GM21825 (cell line): ENCODE results near the gene USP9Y.

Experiments used
- ATAC-seq: cut with Tn5 transposase; IDR thresholded peaks from one replicate; pipeline ENCODE4 v1.9.1; 2021; ENCODE audit warnings: mild to moderate bottlenecking, moderate library complexity; ENCODE audit not compliant: unreplicated experiment

USP9Y gene

DNA sequence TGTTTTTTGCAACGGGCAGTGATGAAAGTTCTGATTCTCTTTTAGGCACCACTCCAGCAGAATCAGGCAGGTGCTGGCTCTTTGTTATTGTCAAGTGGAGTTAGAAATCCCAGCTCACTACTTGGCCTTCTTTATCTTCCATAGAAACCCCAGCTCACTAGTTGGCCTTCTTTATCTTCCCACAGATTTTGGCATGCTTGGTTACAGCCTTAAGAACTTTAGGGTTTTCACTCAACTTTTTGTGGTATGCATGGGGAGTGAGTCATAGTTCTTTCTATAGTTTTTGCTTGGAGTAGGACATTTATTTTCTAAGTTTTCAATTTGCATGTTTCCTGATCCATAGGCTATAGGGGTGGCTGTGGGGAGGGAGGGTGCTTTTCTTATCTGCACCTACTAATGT is 55.0 kb downstream of the USP9Y start:
- ATAC-seq, result no peak

DNA sequence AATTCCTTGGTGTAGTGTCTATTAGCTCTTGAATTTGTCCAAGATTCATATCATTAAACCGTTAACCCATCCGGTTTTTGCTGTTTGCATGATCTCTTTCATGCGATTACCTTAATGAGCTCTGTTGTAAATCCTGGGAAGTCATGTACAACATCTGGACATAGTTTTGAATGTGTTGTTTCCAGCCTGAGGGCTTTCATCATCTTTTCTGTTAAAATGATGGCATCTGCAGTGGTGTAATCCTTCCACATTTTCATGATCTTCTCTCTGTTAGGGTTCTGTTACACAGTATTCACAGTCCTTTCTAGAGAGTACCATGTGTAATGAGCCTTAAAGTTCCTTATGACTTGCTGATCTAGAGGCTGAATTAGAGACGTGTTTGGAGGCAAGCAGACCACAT is 64.9 kb downstream of the USP9Y start:
- no peak for ATAC-seq

DNA sequence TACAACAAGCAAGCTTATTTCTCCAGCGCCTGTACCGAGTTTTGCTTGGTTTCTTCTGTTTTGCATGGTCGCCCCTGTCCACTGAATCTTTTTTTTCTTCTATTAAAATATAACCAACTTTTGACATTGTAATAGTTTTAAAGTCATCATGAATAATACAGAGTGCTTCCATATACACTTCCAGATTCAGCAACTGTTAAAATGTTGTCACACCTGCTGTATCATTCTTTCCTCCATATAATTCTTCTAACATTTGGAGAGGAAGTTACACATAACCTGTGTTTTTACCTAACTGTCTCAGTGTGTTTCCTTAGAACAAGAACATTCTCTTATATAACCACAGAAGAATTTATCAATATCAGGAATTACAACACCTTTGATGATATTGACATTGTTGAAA is 83.5 kb downstream of the USP9Y start:
- no peak for ATAC-seq

DNA sequence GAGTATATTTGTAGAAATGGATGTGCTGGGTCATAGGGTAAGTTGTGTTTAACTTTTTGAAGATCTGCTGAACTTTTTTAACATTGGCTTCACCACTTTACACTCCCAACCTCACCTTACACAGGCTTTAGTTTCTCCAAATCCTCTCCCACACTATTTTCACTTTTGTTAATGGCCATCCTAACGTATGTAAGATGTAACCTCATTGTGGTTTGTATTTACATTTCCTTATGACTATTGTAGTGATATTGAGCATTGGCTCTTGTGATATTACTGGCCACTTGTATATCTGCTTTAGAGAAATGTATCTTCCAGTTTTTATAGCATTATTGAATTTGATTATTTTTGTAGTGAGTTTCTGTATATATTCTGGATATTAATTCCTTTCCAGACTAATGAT is 93.0 kb downstream of the USP9Y start:
- ATAC-seq, result no peak

DNA sequence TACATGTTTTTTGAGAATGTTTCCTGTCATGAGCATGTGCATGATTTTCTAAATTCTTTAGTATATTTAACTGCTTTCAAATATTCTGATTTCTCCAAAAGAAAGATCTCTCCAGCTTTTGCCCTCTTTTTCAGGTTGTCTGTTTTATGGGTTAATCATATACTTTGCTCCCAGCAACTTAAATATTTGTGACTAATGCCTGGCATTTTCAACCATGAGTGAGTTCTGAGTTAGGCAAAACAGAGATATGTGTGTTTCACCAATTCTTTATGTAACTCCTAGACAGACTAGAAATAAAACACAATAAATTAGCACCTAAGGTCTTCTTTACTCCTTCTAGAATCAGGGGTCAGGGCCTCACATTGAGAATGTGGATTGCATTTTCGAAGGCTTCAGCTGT is 107.0 kb downstream of the USP9Y start:
- ATAC-seq, result no peak

DNA sequence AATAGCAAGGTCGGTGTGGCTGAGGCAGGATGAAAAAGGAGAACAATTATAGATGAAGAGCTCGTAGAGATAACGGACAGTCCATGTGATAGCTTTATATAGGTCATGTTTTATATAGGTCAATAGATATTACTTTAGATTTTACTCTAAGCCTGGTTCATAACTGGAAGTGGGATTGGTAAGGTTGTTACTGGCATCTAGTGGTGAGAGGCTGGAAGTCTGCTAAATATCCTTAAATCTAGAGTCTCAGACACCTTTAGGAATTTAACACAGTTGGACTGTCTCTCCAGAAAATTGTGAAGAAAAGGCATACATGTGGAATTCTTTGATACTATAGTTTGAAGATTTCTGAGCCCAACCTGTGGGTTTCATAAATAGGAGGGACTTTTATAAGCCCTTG is 108.0 kb downstream of the USP9Y start:
- ATAC-seq, result no peak

DNA sequence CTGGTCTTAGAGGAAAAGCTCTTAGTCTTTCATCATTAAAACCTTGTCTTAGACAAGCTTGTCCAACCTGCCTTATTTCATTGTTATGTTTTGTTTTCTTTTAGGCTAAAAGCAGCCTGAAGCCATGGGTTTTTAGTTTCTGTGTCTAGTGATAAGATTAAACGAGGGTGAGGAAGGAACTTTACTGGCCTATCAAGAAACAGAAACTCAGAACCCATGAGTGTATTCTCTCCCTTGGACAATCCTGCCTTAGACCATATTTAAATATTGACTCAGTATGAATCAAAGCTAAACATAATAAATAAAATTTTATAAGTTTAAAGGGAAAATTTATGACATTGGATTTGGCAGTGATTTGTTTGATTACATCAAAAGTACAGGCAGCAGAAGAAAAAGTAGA is 122.4 kb downstream of the USP9Y start:
- no peak for ATAC-seq

DNA sequence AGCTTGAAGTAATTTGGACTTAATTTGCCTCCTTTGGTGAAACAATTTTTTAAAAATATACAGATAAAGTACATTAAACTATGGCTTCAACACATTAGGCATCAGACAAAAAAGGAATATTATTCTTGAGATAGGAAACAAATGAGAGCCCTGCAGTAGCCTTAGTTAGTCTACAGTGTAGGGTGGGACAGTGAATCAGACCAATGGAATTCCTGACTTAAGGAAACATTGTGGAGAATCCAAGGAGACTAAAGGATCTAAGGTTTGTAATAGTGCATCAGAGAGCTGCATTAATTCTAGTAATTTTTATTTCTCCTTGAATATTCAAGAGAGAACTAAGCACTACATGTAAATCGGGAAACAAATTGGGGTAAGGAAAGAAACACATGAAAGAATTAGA is 125.8 kb downstream of the USP9Y start:
- ATAC-seq, result no peak

DNA sequence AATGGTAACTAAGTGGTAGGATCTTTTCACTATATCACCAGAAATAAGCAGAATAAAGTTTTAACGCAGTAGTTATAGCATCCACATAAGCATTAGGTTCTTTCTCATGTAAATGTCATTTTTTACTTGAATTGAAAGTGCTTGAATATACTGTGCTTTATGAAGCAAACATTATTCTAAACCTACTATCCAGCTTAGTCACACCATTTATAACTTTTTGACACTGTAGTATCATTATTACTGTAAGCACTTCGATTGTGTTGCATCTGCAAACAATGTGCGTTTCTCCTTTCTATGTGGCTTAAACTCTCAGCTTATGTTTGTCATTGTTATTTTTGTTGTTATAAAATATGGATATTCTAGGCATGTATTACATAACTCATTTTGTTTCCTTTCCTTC is 132.3 kb downstream of the USP9Y start:
- ATAC-seq, result no peak

DNA sequence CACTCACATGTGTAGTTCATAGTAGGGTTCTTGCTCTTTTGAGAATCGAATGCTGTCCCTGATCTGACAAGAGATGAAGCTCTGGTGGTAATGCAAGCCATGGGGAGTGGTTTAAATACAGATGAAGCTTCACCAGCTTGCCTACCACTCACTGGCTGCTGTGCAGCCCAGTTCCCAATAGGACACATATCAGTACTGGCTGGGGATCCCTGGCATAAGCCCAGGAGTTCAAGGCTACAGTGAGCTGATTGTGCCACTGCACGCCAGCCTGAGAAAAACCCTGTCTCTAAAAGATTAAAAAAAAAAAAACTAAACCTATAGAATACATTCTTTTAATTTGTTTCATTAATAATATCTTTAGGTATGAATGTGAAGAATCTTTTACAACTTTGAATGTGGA is 136.5 kb downstream of the USP9Y start:
- ATAC-seq, result no peak

DNA sequence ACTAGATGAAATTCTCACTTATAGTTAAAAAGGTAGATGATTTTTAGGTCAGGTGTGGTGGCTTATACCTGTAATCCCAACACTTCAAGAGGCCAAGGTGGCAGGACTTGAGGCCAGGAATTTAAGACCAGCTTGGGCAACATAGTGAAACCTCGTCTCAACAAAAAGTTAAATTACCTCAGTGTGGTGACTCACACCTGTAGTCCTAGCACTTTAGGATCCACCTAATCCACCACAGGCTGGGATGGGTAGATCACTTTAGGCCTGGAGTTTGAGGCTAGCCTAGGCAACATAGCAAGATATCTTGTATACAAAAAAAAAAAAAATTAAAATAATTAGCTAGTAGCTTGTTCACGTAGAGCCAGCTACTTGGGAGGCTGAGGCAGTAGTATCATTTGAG is 140.3 kb downstream of the USP9Y start:
- ATAC-seq, result no peak

DNA sequence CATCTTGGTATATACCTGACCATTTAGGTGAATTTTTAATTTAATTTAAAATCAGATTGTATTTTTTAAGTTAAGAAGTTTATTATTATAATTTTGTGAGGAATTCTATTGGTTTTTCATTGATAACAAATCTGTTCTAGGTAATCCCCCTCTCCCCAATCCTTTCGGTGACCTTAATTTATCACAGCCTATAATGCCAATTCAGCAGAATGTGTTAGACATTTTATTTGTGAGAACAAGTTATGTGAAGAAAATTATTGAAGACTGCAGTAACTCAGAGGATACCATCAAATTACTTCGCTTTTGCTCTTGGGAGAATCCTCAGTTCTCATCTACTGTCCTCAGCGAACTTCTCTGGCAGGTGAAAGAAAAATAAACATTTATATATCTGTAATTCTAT is 145.8 kb downstream of the USP9Y start:
- ATAC-seq, result no peak

DNA sequence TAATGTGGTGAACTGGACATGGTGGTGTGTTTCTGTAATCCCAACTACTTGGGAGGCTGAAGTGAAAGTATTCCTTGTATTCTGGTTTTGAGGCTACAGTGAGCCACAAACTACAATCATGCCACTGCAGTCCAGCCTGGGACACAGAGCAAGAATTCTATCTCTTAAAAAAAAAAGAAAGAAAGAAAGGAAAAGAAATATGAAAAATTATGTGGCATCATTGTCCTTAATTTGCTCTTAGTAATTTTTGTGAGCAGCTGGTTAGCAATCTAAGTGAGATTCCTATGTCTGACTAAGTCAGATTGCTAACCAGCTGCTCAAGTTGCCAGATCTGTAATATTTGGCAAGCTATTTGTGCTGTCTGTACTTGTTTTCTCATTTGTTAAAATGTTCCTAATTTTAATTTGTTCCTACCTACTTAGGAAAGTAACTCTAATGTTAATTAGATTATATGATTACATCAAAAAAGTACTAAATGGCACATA is 154.8 kb downstream of the USP9Y start:
- no peak for ATAC-seq

DNA sequence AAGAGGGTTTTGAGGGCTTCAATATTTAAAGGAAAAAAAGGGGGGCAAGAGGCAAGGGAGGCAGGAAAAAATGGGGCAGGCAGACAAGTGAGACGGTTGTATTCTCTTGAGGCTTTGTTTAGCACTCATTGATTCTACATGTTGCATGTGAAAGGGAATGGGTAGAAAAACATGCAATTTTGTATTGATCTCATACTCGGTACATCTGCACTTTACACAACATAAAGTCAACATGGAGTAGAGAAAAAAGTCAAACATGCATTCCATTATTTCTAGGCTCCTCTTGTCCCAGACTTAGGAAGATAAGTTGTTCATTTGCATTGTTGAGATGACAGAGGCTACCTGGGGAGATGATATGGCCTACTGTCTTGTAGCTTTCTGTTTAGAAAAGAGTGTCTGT is 166.9 kb downstream of the USP9Y start:
- ATAC-seq, result no peak

DNA sequence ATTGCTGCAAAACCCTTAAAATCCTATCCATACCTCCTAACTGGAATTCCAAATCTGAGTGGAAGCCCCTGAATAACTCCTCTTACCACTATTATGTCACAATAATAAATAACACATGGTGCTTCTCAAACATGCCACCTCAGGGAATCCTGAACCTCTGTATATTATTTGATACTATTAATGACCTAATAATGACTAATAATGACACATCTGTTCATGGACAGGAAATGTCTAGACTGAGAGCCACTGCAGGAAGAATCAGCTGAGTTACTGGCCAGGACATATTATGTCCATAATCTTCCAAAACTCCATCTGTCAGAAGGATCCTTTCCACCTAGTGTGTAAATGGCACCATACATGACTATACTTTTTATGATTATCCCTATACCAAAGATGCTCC is 195.9 kb downstream of the USP9Y start:
- ATAC-seq, result no peak

DNA sequence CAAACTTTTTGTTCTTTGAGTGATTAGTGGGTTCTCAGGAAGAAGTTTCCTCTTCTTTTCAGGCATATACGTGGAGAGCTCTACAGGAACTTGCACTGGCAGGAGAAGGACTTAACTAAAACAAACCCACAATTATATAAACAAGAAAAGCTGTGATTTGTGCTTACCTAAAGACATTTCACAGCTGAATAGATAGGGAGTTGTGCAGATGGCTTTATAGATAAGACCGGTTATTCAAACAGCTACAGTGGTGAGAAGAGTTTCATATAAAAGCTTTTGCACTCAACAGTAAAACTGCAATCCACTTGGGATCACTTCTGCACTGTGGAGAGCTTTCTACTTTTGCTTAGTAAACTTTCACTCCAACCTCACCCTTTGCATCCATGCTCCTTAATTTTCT is 197.6 kb downstream of the USP9Y start:
- ATAC-seq, result no peak

DNA sequence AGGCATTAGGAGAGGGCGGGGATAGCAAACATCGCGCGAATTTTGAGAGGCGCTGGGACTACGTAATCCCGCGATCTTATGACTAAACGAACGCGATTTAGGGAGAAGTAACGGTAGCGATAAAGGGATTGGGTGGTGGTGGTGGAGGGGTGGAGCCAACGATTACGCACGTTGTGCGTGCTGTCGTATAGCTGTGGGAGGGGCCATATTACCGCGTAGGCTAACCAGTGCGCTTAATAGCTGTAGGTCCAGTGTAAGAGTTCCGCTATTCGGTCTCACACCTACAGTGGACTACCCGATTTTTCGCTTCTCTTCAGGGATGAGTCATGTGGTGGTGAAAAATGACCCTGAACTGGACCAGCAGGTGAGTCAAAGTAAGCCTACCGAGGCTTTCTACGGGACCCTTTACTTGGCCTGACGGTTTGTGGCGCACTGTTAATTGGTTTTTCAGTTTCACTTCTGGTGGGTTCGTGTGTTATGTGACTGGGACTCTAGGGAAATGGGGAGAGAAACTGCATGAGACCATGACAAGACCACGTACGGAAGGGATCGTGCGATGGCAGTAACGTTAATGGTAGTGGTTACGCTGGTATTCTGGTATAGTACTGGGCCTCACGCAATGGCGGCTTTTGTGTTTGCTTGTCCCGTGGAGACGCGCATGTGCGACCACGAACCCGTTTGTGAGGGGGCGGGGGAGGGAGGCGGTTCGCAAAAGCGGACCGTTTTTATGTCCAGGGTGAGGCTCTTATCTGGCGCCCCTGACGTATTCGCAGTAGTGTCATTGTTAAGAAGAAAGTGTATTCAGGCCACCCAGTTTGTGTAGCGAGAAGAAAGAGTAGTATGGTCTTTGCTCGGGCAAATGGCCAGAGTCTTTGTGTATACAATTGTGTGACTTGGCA is 203.8 kb downstream of the USP9Y start, which contains the start of gene DDX3Y:
Gene DDX3Y (plus strand): TSS at position 251 of the 899 bp plus-strand sequence. CDS start 69 bp downstream, at position 320.
- no peak for ATAC-seq

DNA sequence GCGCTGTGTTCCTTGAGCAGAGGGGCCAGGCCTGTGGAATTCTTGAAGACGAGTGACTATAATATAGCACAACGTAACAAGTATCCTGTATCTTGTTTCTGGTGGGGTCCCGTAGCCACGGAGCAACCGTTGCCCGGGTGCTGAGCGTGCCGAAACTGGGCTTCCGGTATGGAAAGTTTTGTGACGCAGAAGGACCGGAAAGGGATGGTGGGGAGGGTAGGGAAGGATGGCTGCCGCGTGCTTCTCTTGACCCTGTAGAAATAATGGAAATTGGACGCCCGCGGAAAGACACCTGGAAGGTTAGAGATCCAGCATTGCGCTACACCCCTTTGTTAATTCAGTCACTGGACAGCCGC is 204.5 kb downstream of the USP9Y start:
- no peak for ATAC-seq

DNA sequence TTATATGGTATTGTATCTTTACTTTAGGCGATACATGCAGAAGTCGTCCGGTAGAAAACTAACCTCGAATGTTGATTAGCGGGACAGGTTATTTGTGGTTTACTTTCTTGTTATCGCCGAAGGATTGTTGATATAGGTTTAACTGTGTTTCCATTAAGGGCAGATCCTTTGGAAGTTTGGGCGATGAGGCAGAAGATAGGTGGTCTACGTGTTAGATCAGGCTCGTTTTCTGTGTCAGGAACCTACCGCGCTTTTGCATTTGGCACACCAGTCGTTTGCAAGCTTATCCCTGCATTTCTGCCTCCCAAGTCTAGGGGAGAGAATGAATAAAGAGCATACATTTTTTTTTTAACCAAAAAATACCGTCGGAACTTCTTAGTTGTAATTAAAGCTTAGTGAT is 204.9 kb downstream of the USP9Y start:
- no peak for ATAC-seq
